Sigmoid colon (tissue), 4 donors: ENCODE data around the gene ARHGAP6.

Experiments used
- POLR2AphosphoS5 ChIP-seq, 4 donors: sonication (generic); formaldehyde crosslinking; IDR thresholded peaks; one replicate each; pipeline ENCODE4 v1.6.1; 2017; ENCODE audit warnings: antibody characterized with exemption in 4 of 4
- TF ChIP-seq, protein P1 (sequence below), 4 experiments: fragments of 450-650 bp in 3 of 4; fragments of 200-600 bp in 1 of 4; IDR thresholded peaks; one replicate each; pipeline ENCODE4 v1.5.1; 2016 to 2019; ENCODE audit warnings: antibody characterized with exemption in 4 of 4, mild to moderate bottlenecking in 3 of 4, moderate library complexity in 2 of 4

DNA sequence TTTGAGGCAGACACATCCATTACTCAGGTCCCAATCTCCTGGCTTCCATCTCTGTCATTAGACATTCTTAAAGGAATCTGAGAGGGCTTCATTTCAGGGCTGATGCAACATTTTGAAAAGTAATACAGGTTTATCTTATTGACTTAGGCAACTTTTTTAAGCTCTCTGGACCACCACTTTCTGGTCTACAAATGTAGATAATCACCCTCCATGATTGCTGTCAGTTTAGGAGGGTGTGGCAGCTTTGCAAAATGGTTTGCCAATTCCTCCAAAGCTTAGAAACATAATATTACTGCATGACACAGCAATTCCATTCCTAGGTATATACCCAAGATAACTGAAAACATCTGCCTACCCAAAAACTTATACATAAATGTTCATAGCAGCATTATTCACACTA lies 77.6 kb downstream of the ARHGAP6 start:
- TF ChIP-seq, protein P1, sequence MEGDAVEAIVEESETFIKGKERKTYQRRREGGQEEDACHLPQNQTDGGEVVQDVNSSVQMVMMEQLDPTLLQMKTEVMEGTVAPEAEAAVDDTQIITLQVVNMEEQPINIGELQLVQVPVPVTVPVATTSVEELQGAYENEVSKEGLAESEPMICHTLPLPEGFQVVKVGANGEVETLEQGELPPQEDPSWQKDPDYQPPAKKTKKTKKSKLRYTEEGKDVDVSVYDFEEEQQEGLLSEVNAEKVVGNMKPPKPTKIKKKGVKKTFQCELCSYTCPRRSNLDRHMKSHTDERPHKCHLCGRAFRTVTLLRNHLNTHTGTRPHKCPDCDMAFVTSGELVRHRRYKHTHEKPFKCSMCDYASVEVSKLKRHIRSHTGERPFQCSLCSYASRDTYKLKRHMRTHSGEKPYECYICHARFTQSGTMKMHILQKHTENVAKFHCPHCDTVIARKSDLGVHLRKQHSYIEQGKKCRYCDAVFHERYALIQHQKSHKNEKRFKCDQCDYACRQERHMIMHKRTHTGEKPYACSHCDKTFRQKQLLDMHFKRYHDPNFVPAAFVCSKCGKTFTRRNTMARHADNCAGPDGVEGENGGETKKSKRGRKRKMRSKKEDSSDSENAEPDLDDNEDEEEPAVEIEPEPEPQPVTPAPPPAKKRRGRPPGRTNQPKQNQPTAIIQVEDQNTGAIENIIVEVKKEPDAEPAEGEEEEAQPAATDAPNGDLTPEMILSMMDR (IDR thresholded peaks at IDR 0.05), result no peak
- no peak for TF ChIP-seq POLR2AphosphoS5 (IDR thresholded peaks at IDR 0.05)
